IPS-20b (cell line): ENCODE data around the gene PRRC2C.
"Not testable (repeated sequence)": the region's sequence is repeated elsewhere in the genome, so short reads cannot be mapped to it uniquely, and the experiment has no call there.

Source experiments
- H3K27ac ChIP-seq: one replicate; pipeline ENCODE4 v1.5.1; 2013; ENCODE audit warnings: low read length
- H3K27me3 ChIP-seq: 2 replicates; pipeline ENCODE4 v1.6.1; 2013; ENCODE audit warnings: mild to moderate bottlenecking, low read length, inconsistent platforms; ENCODE audit not compliant: insufficient read depth
- H3K36me3 ChIP-seq: 2 replicates; pipeline ENCODE4 v1.6.1; 2013; ENCODE audit warnings: low read depth, mild to moderate bottlenecking, inconsistent platforms, low read length, moderate library complexity; ENCODE audit not compliant: insufficient read depth
- H3K4me1 ChIP-seq: 2 replicates; pipeline ENCODE4 v1.6.1; 2013; ENCODE audit warnings: mild to moderate bottlenecking, control low read depth, inconsistent platforms, low read length, moderate library complexity; ENCODE audit not compliant: insufficient read depth
- H3K4me3 ChIP-seq: 2 replicates; pipeline ENCODE4 v1.5.1; 2013; ENCODE audit warnings: mild to moderate bottlenecking, low read length, inconsistent platforms
- H3K9ac ChIP-seq: 2 replicates; pipeline ENCODE4 v1.6.1; 2013; ENCODE audit warnings: low read depth, mild to moderate bottlenecking, inconsistent platforms, low read length, moderate library complexity
- H3K9me3 ChIP-seq: 2 replicates; pipeline ENCODE4 v1.6.1; 2013; ENCODE audit warnings: mild to moderate bottlenecking, low read depth, low read length, inconsistent platforms; ENCODE audit not compliant: insufficient read depth

Gene PRRC2C

DNA sequence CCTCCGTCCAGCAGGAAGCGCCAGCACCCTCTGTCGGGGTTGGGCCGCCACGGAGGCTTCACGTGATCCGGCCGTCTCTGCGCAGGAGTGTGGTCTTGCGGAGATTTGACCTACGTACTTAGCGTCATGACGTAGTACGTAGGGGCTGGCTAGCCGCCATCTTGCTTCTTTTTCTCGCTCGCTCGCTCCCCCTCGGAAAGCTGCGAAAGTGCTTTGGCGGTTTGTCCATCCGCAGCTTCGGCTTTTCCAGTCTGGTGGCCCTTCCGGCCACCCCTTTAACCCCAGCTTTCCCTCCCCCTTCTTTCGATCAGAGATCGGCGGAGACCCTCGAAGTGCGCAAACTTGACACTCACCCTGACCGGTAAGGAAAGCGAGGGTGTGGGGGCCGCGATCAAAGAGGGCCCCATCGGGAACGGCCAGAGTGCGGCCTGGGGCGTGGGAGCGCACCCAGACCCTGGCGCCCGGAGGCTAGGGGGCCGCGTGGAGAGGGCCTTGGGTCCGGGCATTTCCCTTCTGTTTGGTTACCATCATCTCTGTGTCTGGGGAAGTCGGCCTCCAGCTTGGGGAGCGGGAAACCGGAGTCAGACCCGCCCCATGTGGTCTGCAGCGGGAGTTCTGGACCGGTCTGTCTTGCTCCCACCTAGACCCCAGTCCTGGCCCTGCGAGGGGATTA lies at the start of gene PRRC2C:
PRRC2C (plus strand) TSS at position 156 of the 673 bp plus-strand sequence. CDS start 26,559 bp downstream, outside the sequence.
- Histone ChIP-seq H3K4me3 (peak within 1 kb of the TSS; percentile 89), H3K9ac (peak within 1 kb of the TSS; percentile 98), H3K4me1 (peaks cover 9% of the 10 kb centered on the region), H3K9me3 (no peaks in the 10 kb centered on the region), H3K27ac (peak within 1 kb of the TSS; percentile 93), H3K27me3 (no peaks in the 10 kb centered on the region), H3K36me3 (peaks cover 21% of the 10 kb centered on the region)

- no peaks in the 10 kb centered on the region for H3K4me1 ChIP-seq
- no peak overlapping the region for H3K27ac ChIP-seq
- H3K9ac ChIP-seq: no peak overlapping the region
- H3K36me3 ChIP-seq: no peaks in the 10 kb centered on the region
- no peaks in the 10 kb centered on the region for H3K9me3 ChIP-seq
- H3K27me3 ChIP-seq: no peaks in the 10 kb centered on the region
- no peak overlapping the region for H3K4me3 ChIP-seq
Observed at GRCh38 chr1:171438441-171438840, 46.9 kb upstream of the PRRC2C start.

DNA sequence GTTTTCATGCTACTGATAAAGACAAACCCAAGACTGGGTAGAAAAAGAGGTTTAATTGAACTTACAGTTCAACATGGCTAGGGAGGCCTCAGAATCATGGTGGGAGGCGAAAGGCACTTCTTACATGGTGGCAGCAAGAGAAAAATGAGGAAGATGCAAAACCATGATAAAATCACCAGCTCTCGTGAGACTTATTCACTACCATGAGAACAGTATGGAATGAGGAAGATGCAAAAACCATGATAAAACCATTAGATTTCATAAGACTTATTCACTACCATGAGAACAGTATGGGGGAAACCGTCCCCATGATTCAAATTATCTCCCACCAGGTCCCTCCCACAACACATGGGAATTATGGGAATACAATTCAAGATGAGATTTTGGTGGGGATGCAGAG lies 45.1 kb upstream of the PRRC2C start:
- not testable (repeated sequence) for H3K36me3 ChIP-seq, H3K27me3 ChIP-seq, H3K9me3 ChIP-seq, H3K4me3 ChIP-seq, H3K27ac ChIP-seq, H3K4me1 ChIP-seq, H3K9ac ChIP-seq

DNA sequence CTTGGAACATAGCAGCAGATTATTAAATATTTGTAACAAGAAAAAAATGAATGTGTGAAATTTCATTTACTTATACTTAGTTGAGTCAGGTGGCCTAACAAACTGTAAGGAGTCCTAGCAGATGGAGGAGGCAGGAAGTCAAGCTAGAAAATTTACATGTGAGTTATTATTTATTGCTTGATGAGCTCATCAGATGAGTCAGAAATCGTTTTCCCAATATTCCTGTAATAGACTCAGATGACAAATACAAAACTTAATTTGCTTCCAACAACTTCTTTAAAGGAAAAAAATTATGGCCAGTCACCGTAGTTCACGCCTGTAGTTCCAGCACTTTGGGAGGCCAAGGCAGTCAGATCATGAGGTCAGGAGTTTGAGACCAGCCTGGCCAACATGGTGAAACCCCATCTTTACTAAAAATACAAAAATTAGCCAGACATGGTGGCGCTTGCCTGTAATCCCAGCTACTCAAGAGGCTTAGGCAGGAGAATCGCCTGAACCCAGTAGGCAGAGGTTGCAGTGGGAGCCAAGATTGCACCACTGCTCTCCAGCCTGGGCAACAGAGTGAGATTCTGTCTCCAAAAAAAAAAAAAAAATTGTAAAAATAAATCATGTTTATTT lies 43.9 kb upstream of the PRRC2C start:
- not testable (repeated sequence) for H3K4me1 ChIP-seq, H3K27me3 ChIP-seq, H3K9ac ChIP-seq, H3K9me3 ChIP-seq, H3K27ac ChIP-seq, H3K4me3 ChIP-seq, H3K36me3 ChIP-seq

GRCh38 chr1:171446386-171446785 lies 38.9 kb upstream of the PRRC2C start:
- H3K27me3 ChIP-seq: no peaks in the 10 kb centered on the region

GRCh38 chr1:171455967-171456366 lies 29.4 kb upstream of the PRRC2C start:
- Histone ChIP-seq H3K27me3 (no peaks in the 10 kb centered on the region), H3K4me3 (no peak overlapping the region), H3K27ac (no peak overlapping the region), H3K9ac (no peak overlapping the region), H3K4me1 (no peaks in the 10 kb centered on the region), H3K36me3 (no peaks in the 10 kb centered on the region), H3K9me3 (no peaks in the 10 kb centered on the region)

More at GRCh38 chr1:171446386-171446785, 38.9 kb upstream of the PRRC2C start:
- no peaks in the 10 kb centered on the region for H3K9me3 ChIP-seq
- no peaks in the 10 kb centered on the region for H3K4me1 ChIP-seq
- no peak overlapping the region for H3K9ac ChIP-seq
- no peaks in the 10 kb centered on the region for H3K36me3 ChIP-seq
- H3K27ac ChIP-seq: no peak overlapping the region
- H3K4me3 ChIP-seq: no peak overlapping the region

DNA sequence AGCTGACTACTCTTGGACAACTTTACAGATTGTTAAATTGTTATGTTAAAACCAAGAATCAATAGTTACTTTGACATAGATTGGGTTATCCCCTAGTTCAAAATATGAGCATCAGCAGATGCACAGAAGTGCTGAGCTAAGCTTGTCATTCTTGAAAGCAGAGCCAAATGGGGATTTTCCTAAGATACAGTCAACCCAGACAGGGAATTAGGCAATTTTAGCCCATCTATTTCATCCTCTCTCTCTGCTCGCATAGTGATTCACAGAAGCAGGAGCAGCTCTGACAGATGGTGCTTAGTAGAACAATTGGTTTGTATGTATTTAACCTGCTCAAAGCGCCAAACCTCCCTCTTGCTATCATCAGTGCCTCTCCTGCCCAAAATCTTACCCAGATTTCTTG lies 27.9 kb upstream of the PRRC2C start:
- Histone ChIP-seq H3K4me3 (no peak overlapping the region), H3K27me3 (no peaks in the 10 kb centered on the region), H3K9ac (no peak overlapping the region), H3K36me3 (no peaks in the 10 kb centered on the region), H3K9me3 (no peaks in the 10 kb centered on the region), H3K4me1 (no peaks in the 10 kb centered on the region), H3K27ac (no peak overlapping the region)

- Histone ChIP-seq H3K4me1 (no peaks in the 10 kb centered on the region), H3K27me3 (no peaks in the 10 kb centered on the region), H3K9ac (no peak overlapping the region), H3K36me3 (no peaks in the 10 kb centered on the region), H3K4me3 (no peak overlapping the region), H3K27ac (no peak overlapping the region), H3K9me3 (no peaks in the 10 kb centered on the region)
Observed at GRCh38 chr1:171460018-171460620, 25.2 kb upstream of the PRRC2C start.

- Histone ChIP-seq H3K27ac (no peak overlapping the region), H3K4me1 (no peaks in the 10 kb centered on the region), H3K36me3 (no peaks in the 10 kb centered on the region), H3K9ac (no peak overlapping the region), H3K4me3 (no peak overlapping the region), H3K9me3 (no peaks in the 10 kb centered on the region), H3K27me3 (no peaks in the 10 kb centered on the region)
Observed at GRCh38 chr1:171467626-171468025, 17.7 kb upstream of the PRRC2C start.

DNA sequence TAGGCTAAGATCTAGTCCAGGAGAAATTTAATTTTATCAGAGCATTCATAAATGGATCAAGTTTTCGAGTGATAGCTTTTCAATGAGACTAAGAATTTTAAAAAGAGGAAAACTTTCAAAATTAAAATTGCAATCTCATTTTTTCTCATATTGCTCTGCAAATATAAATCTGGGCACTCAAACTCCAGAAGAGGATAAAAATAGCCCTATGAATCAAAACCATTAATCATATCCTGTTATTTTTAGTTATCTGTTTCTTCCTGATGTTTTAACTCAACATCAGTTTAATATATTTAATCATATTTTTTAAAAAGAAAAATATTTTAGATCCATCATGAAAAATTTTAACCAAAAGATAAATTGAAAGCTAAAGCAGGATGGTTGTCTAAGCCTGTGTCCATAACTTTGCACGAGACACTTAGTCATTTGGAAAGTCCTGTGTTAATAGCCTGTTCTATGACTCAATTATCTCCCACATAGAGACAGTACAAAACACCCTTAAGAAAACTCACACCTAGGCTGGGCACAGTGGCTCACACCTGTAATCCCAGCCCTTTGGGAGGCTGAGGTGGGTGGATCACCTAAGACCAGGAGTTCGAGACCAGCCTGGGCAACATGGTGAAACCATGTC lies 17.1 kb upstream of the PRRC2C start:
- Histone ChIP-seq H3K36me3 (no peaks in the 10 kb centered on the region), H3K4me3 (no peak overlapping the region), H3K9ac (no peak overlapping the region), H3K27ac (no peak overlapping the region), H3K9me3 (no peaks in the 10 kb centered on the region), H3K4me1 (no peaks in the 10 kb centered on the region), H3K27me3 (no peaks in the 10 kb centered on the region)

GRCh38 chr1:171470726-171471125 lies 14.6 kb upstream of the PRRC2C start:
- Histone ChIP-seq H3K36me3 (no peaks in the 10 kb centered on the region), H3K9ac (no peak overlapping the region), H3K4me3 (no peak overlapping the region), H3K4me1 (no peaks in the 10 kb centered on the region), H3K9me3 (no peaks in the 10 kb centered on the region), H3K27me3 (no peaks in the 10 kb centered on the region), H3K27ac (no peak overlapping the region)
